Bronchial epithelial cell (primary cell): ENCODE measurements around the gene LDLRAP1. TPM values are rescaled to one million over a fixed set of nuclear protein-coding genes. Genes with fewer than 3 reads are reported as not detected.
A peak's percentile ranks its signal among the peaks of the same experiment; 100 is the strongest.

Experiments used
- DNase-seq: peaks from one replicate; pipeline ENCODE4 v3.0.0-alpha.2; 2010; ENCODE audit warnings: low read depth
- FAIRE-seq: peaks from 2 replicates; lab custom pipeline; 2011; peaks lifted over from hg19 to GRCh38; lab: Jason Lieb, UNC
- H3K27me3 ChIP-seq: 2 replicates; pipeline ENCODE4 v1.5.1; 2011; ENCODE audit warnings: low read length; ENCODE audit not compliant: control insufficient read depth, insufficient read depth
- H3K36me3 ChIP-seq: 2 replicates; pipeline ENCODE4 v1.5.1; 2011; ENCODE audit warnings: low read length; ENCODE audit not compliant: control insufficient read depth, insufficient read depth
- H3K4me3 ChIP-seq: 2 replicates; pipeline ENCODE4 v1.5.1; 2011; ENCODE audit warnings: mild to moderate bottlenecking, low read depth, low read length, control low read depth
- CTCF ChIP-seq: IDR thresholded peaks from 2 replicates; pipeline ENCODE4 v1.5.1; 2011; ENCODE audit warnings: mild to moderate bottlenecking, moderate library complexity, low read length, control low read depth, inconsistent platforms; ENCODE audit not compliant: insufficient read depth, severe bottlenecking
- total RNA-seq: library from RNA; depleted of rRNA; stranded (reverse); fragments of >200 nt; gene quantifications from 2 replicates; pipeline ENCODE4 v1.2.1, GENCODE V29; 2014

LDLRAP1 gene
- total RNA-seq, 1 donor from 2014 or later, result 17.1 TPM

GRCh38 chr1:25562928-25563283 is 19.5 kb downstream of the LDLRAP1 start:
- no peak for TF ChIP-seq CTCF
- no peak overlapping the region for H3K4me3 ChIP-seq
- H3K27me3 ChIP-seq, result no peaks in the 10 kb centered on the region
- peaks cover 22% of the 10 kb centered on the region for H3K36me3 ChIP-seq
- DNase-seq (no peak), FAIRE-seq (no peak)

- FAIRE-seq, result no peak
- TF ChIP-seq CTCF, result no peak
- Histone ChIP-seq H3K4me3 (no peak overlapping the region), H3K36me3 (peaks cover 19% of the 10 kb centered on the region), H3K27me3 (no peaks in the 10 kb centered on the region)
- no peak for DNase-seq
Measured at GRCh38 chr1:25563330-25564215, 20.2 kb downstream of the LDLRAP1 start.

GRCh38 chr1:25564777-25565574 is 21.6 kb downstream of the LDLRAP1 start:
- Histone ChIP-seq H3K27me3 (no peaks in the 10 kb centered on the region), H3K36me3 (peaks cover 13% of the 10 kb centered on the region), H3K4me3 (no peak overlapping the region)
- FAIRE-seq (no peak), DNase-seq (no peak)
- TF ChIP-seq CTCF, result no peak

- no peak for TF ChIP-seq CTCF
Measured at GRCh38 chr1:25565626-25566025, 22.2 kb downstream of the LDLRAP1 start.

GRCh38 chr1:25566176-25566729 is 22.8 kb downstream of the LDLRAP1 start:
- DNase-seq (peak; percentile 51), FAIRE-seq (no peak)
- peaks cover 13% of the 10 kb centered on the region for H3K36me3 ChIP-seq
- TF ChIP-seq CTCF, result no peak
- no peaks in the 10 kb centered on the region for H3K27me3 ChIP-seq
- no peak overlapping the region for H3K4me3 ChIP-seq

More at GRCh38 chr1:25565626-25566025, 22.2 kb downstream of the LDLRAP1 start:
- FAIRE-seq (no peak), DNase-seq (no peak)
- H3K36me3 ChIP-seq, result peaks cover 13% of the 10 kb centered on the region
- no peak overlapping the region for H3K4me3 ChIP-seq
- H3K27me3 ChIP-seq, result no peaks in the 10 kb centered on the region
